SK-N-DZ (cell line): Measurements from ENCODE around the gene PHEX.

Source experiments
- DNase-seq: peaks from one replicate; pipeline ENCODE4 v3.0.0-alpha.2; 2015; ENCODE audit warnings: low spot score

Gene PHEX

GRCh38 chrX:22040184-22040583 is 8.1 kb downstream of the PHEX start:
- no peak for DNase-seq

GRCh38 chrX:22041907-22042530 is 9.9 kb downstream of the PHEX start:
- DNase-seq, result no peak

GRCh38 chrX:22043872-22044271 is 11.7 kb downstream of the PHEX start:
- no peak for DNase-seq

- DNase-seq, result no peak
Measured at GRCh38 chrX:22047468-22047867, 15.3 kb downstream of the PHEX start.

- DNase-seq, result no peak
Measured at GRCh38 chrX:22053481-22053880, 21.4 kb downstream of the PHEX start.

- DNase-seq, result no peak
Measured at GRCh38 chrX:22056235-22056634, 24.1 kb downstream of the PHEX start.

GRCh38 chrX:22057667-22058066 is 25.5 kb downstream of the PHEX start:
- DNase-seq, result no peak

GRCh38 chrX:22059775-22060174 is 27.6 kb downstream of the PHEX start:
- DNase-seq, result no peak

- no peak for DNase-seq
Measured at GRCh38 chrX:22060415-22061280, 28.5 kb downstream of the PHEX start.

GRCh38 chrX:22063284-22063683 is 31.2 kb downstream of the PHEX start:
- no peak for DNase-seq

GRCh38 chrX:22069586-22069985 is 37.5 kb downstream of the PHEX start:
- DNase-seq, result no peak

GRCh38 chrX:22073928-22074327 is 41.8 kb downstream of the PHEX start:
- DNase-seq, result no peak

GRCh38 chrX:22078117-22078516 is 46.0 kb downstream of the PHEX start:
- no peak for DNase-seq

GRCh38 chrX:22081475-22082092 is 49.5 kb downstream of the PHEX start:
- no peak for DNase-seq

- DNase-seq, result no peak
Measured at GRCh38 chrX:22086003-22086402, 53.9 kb downstream of the PHEX start.

- no peak for DNase-seq
Measured at GRCh38 chrX:22087011-22087557, 55.0 kb downstream of the PHEX start.

GRCh38 chrX:22088326-22088725 is 56.2 kb downstream of the PHEX start:
- DNase-seq, result no peak

GRCh38 chrX:22090181-22090580 is 58.1 kb downstream of the PHEX start:
- no peak for DNase-seq

GRCh38 chrX:22093550-22093949 is 61.4 kb downstream of the PHEX start:
- DNase-seq, result no peak

GRCh38 chrX:22095286-22095685 is 63.2 kb downstream of the PHEX start:
- DNase-seq, result no peak

GRCh38 chrX:22095856-22096255 is 63.7 kb downstream of the PHEX start:
- DNase-seq, result no peak

GRCh38 chrX:22097012-22097694 is 65.0 kb downstream of the PHEX start:
- DNase-seq, result no peak
